ENCODE data around the gene ANKRD6. TPM values are rescaled to one million over a fixed set of nuclear protein-coding genes. Genes with fewer than 3 reads are reported as not detected.

ANKRD6 gene
- total RNA-seq, 2 experiments from 2014 or later = 2.4 to 7.0 TPM

DNA sequence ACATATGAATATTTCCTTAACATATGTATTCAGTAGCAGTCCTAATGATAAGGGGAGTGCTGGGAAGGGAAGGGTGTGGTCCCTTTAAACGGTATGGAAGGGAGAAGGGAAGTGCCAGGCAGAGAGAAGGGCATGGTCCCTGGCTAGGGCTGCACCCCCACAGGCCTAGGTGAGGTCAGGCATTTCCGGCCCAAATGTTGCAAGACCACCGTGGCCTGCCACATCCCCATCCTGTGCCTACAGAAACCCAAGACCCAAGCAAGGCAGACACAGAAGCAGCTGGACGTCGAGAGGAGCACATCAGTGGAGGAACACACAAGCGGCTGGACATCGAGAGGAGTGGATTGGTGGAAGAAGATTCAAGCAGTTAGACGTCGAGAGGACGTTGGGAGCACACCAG is 26.8 kb upstream of the ANKRD6 start:
- no peaks in the 10 kb centered on the region for H4K20me1 ChIP-seq (ENCODE audit: insufficient read depth, low read length)
- 0 out of 2 replicates have a peak overlapping the region, but pooled peaks have one; percentile 2 for H3K4me2 ChIP-seq (ENCODE audit: low read length)
- ChIA-PET CTCF (ENCODE audit: unreplicated experiment) (no interaction called here), POLR2A (interaction anchor here (2.1 kb wide), 1 partner anchor 16 kb away, joined by 9 read pairs; no protein-coding TSS in a partner anchor)
- no peaks in the 10 kb centered on the region for H3K9me3 ChIP-seq (ENCODE audit: low read length)
- no peak for TF ChIP-seq EZH2phosphoT487 (IDR thresholded peaks at IDR 0.05; ENCODE audit: borderline replicate concordance, low read depth, low read length)
- TF ChIP-seq, protein P1, sequence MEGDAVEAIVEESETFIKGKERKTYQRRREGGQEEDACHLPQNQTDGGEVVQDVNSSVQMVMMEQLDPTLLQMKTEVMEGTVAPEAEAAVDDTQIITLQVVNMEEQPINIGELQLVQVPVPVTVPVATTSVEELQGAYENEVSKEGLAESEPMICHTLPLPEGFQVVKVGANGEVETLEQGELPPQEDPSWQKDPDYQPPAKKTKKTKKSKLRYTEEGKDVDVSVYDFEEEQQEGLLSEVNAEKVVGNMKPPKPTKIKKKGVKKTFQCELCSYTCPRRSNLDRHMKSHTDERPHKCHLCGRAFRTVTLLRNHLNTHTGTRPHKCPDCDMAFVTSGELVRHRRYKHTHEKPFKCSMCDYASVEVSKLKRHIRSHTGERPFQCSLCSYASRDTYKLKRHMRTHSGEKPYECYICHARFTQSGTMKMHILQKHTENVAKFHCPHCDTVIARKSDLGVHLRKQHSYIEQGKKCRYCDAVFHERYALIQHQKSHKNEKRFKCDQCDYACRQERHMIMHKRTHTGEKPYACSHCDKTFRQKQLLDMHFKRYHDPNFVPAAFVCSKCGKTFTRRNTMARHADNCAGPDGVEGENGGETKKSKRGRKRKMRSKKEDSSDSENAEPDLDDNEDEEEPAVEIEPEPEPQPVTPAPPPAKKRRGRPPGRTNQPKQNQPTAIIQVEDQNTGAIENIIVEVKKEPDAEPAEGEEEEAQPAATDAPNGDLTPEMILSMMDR (conservative IDR thresholded peaks at IDR 0.05; ENCODE audit: low read length) = no peak
- no peaks in the 10 kb centered on the region for H3K9me2 ChIP-seq (ENCODE audit: insufficient read depth, low read length)
- DNase-seq (ENCODE audit: low spot score) = no peak
- H3K4me3 ChIP-seq (ENCODE audit: low read depth, low read length, poor library complexity, severe bottlenecking) = no peak overlapping the region
- intact Hi-C loops (cut with micrococcal nuclease; ENCODE audit: unreplicated experiment) = no loop called here
- no peak overlapping the region for H3K27ac ChIP-seq (ENCODE audit: low read depth, low read length, poor library complexity, severe bottlenecking)
- H3K36me3 ChIP-seq (ENCODE audit: insufficient read depth, low read length) = no peaks in the 10 kb centered on the region
- no TSS peak for BruUV-seq (replicated peaks)
- H2AFZ ChIP-seq (ENCODE audit: low read length) = no peak overlapping the region
- peaks cover 35% of the 10 kb centered on the region for H3K4me1 ChIP-seq (ENCODE audit: insufficient read depth, low read length, poor library complexity, severe bottlenecking)
- H3K79me2 ChIP-seq (ENCODE audit: insufficient read depth, low read depth, low read length) = peaks cover 19% of the 10 kb centered on the region

DNA sequence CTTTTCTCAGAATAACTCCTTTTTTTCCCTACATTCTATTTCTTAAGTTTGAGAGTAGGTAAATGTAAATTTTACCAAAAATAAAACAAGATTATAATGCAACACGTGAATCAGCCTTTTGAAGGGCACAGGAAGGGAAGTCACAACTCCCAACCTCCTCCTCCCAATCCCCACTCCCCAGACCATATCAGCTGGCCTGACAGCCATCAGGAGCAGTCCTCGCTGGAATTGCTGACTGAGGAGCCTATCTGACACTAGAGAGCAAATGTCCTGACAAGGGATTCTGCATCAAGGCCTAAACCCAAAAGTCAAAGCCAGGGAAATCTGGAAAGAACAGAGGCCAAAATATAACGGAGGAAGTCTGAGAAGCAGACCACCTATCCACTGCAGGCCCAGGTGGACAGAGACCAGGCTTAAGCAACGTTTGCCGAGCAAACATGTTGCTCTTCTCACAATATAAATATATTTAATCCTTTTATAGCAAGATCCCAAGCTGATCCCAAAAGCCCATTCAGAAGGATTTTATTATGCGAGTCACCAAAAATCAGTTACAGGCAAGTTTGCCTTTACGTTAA is 23.4 kb upstream of the ANKRD6 start:
- intact Hi-C loops (cut with micrococcal nuclease; ENCODE audit: unreplicated experiment) = loop anchor here (5.0 kb wide), 1 partner anchor 262 kb away; the partner anchor contains the start of gene PM20D2

More for the DNA sequence above, 23.4 kb upstream of the ANKRD6 start:
- H3K9me2 ChIP-seq (ENCODE audit: insufficient read depth, low read length) = no peaks in the 10 kb centered on the region
- BruUV-seq (replicated peaks) = no TSS peak
- CTCF ChIA-PET (ENCODE audit: unreplicated experiment) = no interaction called here
- H3K79me2 ChIP-seq (ENCODE audit: insufficient read depth, low read depth, low read length) = peaks cover 15% of the 10 kb centered on the region
- H3K27ac ChIP-seq (ENCODE audit: low read depth, low read length, poor library complexity, severe bottlenecking) = no peak overlapping the region
- no peaks in the 10 kb centered on the region for H3K36me3 ChIP-seq (ENCODE audit: insufficient read depth, low read length)
- H3K9me3 ChIP-seq (ENCODE audit: low read length) = no peaks in the 10 kb centered on the region
- peak overlapping the region; percentile 76 for H3K4me2 ChIP-seq (ENCODE audit: low read length)
- TF ChIP-seq, protein P1 (conservative IDR thresholded peaks at IDR 0.05; ENCODE audit: low read length) = no peak
- TF ChIP-seq EZH2phosphoT487 (IDR thresholded peaks at IDR 0.05; ENCODE audit: borderline replicate concordance, low read depth, low read length) = no peak
- H4K20me1 ChIP-seq (ENCODE audit: insufficient read depth, low read length) = no peaks in the 10 kb centered on the region
- peaks cover 42% of the 10 kb centered on the region for H3K4me1 ChIP-seq (ENCODE audit: insufficient read depth, low read length, poor library complexity, severe bottlenecking)
- POLR2A ChIA-PET = interaction anchor here (1.2 to 2.3 kb wide), 2 partner anchors 9 to 38 kb away, joined by 5 to 15 read pairs; no protein-coding TSS in a partner anchor
- H2AFZ ChIP-seq (ENCODE audit: low read length) = no peak overlapping the region
- DNase-seq (ENCODE audit: low spot score) = no peak
- H3K4me3 ChIP-seq (ENCODE audit: low read depth, low read length, poor library complexity, severe bottlenecking) = no peak overlapping the region
